Osteoblast (primary cell): ENCODE results near the gene RABGAP1L. TPM values are rescaled to one million over a fixed set of nuclear protein-coding genes. Genes with fewer than 3 reads are reported as not detected.

Experiments used
- DNase-seq: peaks from one replicate; pipeline ENCODE4 v3.0.0; 2011; ENCODE audit warnings: low spot score, mixed read lengths; ENCODE audit not compliant: insufficient read length; ENCODE audit errors: missing footprints
- H2AFZ ChIP-seq: 2 replicates; pipeline ENCODE4 v1.6.0; 2011; ENCODE audit warnings: mild to moderate bottlenecking, low read length
- H3K27ac ChIP-seq: 2 replicates; pipeline ENCODE4 v1.5.1; 2011; ENCODE audit warnings: mild to moderate bottlenecking, low read depth, low read length, moderate library complexity
- H3K27me3 ChIP-seq: 2 replicates; pipeline ENCODE4 v1.6.0; 2012; ENCODE audit warnings: mild to moderate bottlenecking, control low read depth, inconsistent platforms, low read length, moderate library complexity; ENCODE audit not compliant: insufficient read depth
- H3K36me3 ChIP-seq: 2 replicates; pipeline ENCODE4 v1.5.1; 2011; ENCODE audit warnings: mild to moderate bottlenecking, low read length, control low read depth, moderate library complexity; ENCODE audit not compliant: insufficient read depth
- H3K4me1 ChIP-seq: 2 replicates; pipeline ENCODE4 v1.5.1; 2011; ENCODE audit warnings: mild to moderate bottlenecking, low read length, control low read depth, moderate library complexity; ENCODE audit not compliant: insufficient read depth
- H3K4me2 ChIP-seq: 2 replicates; pipeline ENCODE4 v1.6.0; 2011; ENCODE audit warnings: mild to moderate bottlenecking, low read length; ENCODE audit not compliant: insufficient read depth
- H3K4me3 ChIP-seq: fragments of 200-600 bp; sonication (generic); 3 replicates; pipeline ENCODE4 v1.5.1; 2012; ENCODE audit warnings: mild to moderate bottlenecking, low read length, inconsistent platforms; ENCODE audit not compliant: insufficient read depth
- H3K79me2 ChIP-seq: 2 replicates; pipeline ENCODE4 v1.6.0; 2012; ENCODE audit warnings: mild to moderate bottlenecking, low read length, control low read depth, inconsistent platforms; ENCODE audit not compliant: insufficient read depth
- H3K9me3 ChIP-seq: 2 replicates; pipeline ENCODE4 v1.5.1; 2011; ENCODE audit warnings: low read depth, low read length, control low read depth
- H4K20me1 ChIP-seq: 2 replicates; pipeline ENCODE4 v1.6.0; 2012; ENCODE audit warnings: mild to moderate bottlenecking, low read length, control low read depth; ENCODE audit not compliant: insufficient read depth
- total RNA-seq: library from RNA; depleted of rRNA; stranded (reverse); fragments of >200 nt; gene quantifications from 2 replicates; pipeline ENCODE4 v1.2.3, GENCODE V29; 2012
- TF ChIP-seq, protein P1 (sequence below): IDR thresholded peaks from 2 replicates; pipeline ENCODE4 v1.5.1; 2011; ENCODE audit warnings: mild to moderate bottlenecking, low read depth, low read length, moderate library complexity; ENCODE audit errors: extremely low read depth

The RABGAP1L gene
- total RNA-seq, 1 donor, result 30.0 TPM

DNA sequence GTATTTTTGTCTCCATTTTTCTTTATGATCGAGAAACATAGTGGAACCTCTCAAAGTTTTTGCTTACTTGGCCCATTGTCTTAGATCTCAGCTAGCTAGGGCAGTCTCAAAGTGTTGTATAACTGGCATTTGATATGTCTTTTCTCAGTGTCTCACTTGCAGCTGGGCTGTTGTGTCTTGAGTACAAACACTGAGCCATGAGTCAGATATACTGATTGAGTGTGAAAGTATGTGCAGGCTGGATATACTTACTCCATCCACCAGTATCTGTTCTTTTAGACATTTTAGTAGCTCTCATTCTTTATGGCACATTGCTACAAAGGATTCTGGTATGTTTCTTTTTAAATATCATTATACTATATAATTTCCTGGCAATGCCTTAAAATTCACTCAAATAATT lies 274.1 kb downstream of the RABGAP1L start:
- no peaks in the 10 kb centered on the region for H3K9me3 ChIP-seq
- TF ChIP-seq, protein P1, sequence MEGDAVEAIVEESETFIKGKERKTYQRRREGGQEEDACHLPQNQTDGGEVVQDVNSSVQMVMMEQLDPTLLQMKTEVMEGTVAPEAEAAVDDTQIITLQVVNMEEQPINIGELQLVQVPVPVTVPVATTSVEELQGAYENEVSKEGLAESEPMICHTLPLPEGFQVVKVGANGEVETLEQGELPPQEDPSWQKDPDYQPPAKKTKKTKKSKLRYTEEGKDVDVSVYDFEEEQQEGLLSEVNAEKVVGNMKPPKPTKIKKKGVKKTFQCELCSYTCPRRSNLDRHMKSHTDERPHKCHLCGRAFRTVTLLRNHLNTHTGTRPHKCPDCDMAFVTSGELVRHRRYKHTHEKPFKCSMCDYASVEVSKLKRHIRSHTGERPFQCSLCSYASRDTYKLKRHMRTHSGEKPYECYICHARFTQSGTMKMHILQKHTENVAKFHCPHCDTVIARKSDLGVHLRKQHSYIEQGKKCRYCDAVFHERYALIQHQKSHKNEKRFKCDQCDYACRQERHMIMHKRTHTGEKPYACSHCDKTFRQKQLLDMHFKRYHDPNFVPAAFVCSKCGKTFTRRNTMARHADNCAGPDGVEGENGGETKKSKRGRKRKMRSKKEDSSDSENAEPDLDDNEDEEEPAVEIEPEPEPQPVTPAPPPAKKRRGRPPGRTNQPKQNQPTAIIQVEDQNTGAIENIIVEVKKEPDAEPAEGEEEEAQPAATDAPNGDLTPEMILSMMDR, result no peak

DNA sequence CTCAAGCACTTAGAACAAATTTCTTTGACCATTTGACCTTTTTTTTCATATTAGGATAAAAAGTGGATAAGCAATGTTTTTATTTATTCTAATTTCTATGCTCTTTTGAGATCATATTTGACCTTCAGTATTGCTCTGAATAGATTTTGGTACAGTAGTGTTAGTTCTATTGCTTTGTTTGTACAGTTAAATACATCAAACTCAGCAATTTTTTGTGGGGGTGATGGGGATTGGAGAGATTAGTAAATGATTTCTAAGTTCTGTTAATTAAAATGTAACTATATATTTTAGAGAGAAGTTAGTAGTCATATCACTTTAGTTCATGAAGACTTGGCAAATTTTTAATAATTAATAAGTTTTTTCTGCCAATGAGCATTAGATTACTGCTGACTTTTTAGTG lies 286.0 kb downstream of the RABGAP1L start:
- Histone ChIP-seq H3K36me3 (no peaks in the 10 kb centered on the region), H3K27ac (no peak overlapping the region), H3K4me1 (no peaks in the 10 kb centered on the region), H3K4me2 (no peak overlapping the region), H3K27me3 (no peaks in the 10 kb centered on the region), H3K4me3 (no peak overlapping the region), H3K79me2 (no peaks in the 10 kb centered on the region), H4K20me1 (no peaks in the 10 kb centered on the region), H3K9me3 (no peaks in the 10 kb centered on the region), H2AFZ (no peak overlapping the region)
- DNase-seq, result no peak
- TF ChIP-seq, protein P1, result no peak

More for the DNA sequence above, 274.1 kb downstream of the RABGAP1L start:
- no peaks in the 10 kb centered on the region for H4K20me1 ChIP-seq
- H3K4me1 ChIP-seq, result peaks cover 2% of the 10 kb centered on the region
- no peak overlapping the region for H3K27ac ChIP-seq
- H3K4me3 ChIP-seq, result no peak overlapping the region
- H3K79me2 ChIP-seq, result no peaks in the 10 kb centered on the region
- H3K36me3 ChIP-seq, result no peaks in the 10 kb centered on the region
- DNase-seq, result peak; percentile 26
- no peaks in the 10 kb centered on the region for H3K27me3 ChIP-seq
- no peak overlapping the region for H3K4me2 ChIP-seq
- H2AFZ ChIP-seq, result no peak overlapping the region

DNA sequence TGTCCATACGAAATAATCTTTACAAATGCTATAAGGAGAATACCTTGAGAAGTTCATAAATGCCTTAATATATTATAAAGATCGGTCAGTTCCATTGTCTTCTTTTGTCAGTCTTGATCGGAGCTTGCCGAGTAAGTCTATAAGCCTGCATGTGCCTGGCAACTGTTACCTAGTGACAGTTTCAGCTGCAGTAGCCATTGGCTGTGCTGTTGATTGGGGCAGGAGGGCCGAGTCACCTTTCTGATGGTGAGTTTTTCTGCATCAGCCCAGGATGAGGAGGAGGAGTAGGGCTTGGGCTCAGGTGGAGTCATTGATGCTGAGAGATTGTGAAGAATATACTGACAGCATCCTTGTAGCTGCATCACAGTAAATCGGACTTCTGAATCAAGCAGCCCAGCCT lies 286.5 kb downstream of the RABGAP1L start:
- no peak overlapping the region for H3K4me3 ChIP-seq
- H3K36me3 ChIP-seq, result no peaks in the 10 kb centered on the region
- no peaks in the 10 kb centered on the region for H3K4me1 ChIP-seq
- H4K20me1 ChIP-seq, result no peaks in the 10 kb centered on the region
- H3K9me3 ChIP-seq, result no peaks in the 10 kb centered on the region
- H3K79me2 ChIP-seq, result no peaks in the 10 kb centered on the region
- TF ChIP-seq, protein P1, result no peak
- DNase-seq, result no peak
- no peaks in the 10 kb centered on the region for H3K27me3 ChIP-seq
- no peak overlapping the region for H2AFZ ChIP-seq
- H3K4me2 ChIP-seq, result no peak overlapping the region
- no peak overlapping the region for H3K27ac ChIP-seq

DNA sequence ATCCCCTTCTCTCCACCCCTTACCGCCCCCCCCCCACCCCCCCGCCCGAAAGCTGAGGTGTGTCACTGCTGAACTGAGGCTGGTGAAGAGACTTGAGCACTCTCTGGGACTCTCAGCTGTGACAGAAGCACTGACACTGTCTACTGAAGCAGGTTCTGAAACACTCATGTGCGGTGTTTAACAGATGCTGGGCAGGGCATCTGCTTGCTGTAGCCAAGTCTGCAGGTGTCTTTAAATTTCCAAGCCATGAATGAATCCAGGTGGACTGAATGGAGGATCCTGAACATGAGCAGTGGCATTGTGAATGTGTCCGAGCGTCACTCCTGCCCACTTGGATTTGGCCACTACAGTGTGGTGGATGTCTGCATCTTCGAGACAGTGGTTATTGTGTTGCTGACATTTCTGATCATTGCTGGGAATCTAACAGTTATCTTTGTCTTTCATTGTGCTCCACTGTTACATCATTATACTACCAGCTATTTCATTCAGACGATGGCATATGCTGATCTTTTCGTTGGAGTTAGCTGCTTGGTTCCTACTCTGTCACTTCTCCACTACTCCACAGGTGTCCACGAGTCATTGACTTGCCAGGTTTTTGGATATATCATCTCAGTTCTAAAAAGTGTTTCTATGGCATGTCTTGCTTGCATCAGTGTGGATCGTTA lies 288.7 kb downstream of the RABGAP1L start, which contains the start of gene GPR52:
GPR52 (plus strand) TSS at position 99 of the 665 bp plus-strand sequence; CDS start at position 247, 148 bp downstream.
- H2AFZ ChIP-seq, result no peak within 1 kb of the TSS
- no peaks in the 10 kb centered on the region for H4K20me1 ChIP-seq
- DNase-seq, result no peak
- H3K27ac ChIP-seq, result no peak within 1 kb of the TSS
- TF ChIP-seq, protein P1, result no peak
- H3K36me3 ChIP-seq, result no peaks in the 10 kb centered on the region
- no peaks in the 10 kb centered on the region for H3K4me1 ChIP-seq
- no peaks in the 10 kb centered on the region for H3K9me3 ChIP-seq
- no peak within 1 kb of the TSS for H3K4me2 ChIP-seq
- H3K4me3 ChIP-seq, result no peak within 1 kb of the TSS
- H3K79me2 ChIP-seq, result no peaks in the 10 kb centered on the region
- H3K27me3 ChIP-seq, result no peaks in the 10 kb centered on the region
